Activated CD4-positive, alpha-beta T cell treated with anti-CD3 and anti-CD28 coated beads, Interleukin-2, Interleukin-6, amounts not matched to agents 100 ng/mL and 50 ng/mL, durations not matched to agents 16 hours and 8 hours (primary cell): ENCODE measurements around the gene NAT10.

Source experiments
- DNase-seq: peaks from one replicate; pipeline ENCODE4 v3.0.0-alpha.2; 2020

The NAT10 gene

GRCh38 chr11:34150494-34151151, 45.2 kb downstream of the NAT10 start:
- no peak for DNase-seq

DNA sequence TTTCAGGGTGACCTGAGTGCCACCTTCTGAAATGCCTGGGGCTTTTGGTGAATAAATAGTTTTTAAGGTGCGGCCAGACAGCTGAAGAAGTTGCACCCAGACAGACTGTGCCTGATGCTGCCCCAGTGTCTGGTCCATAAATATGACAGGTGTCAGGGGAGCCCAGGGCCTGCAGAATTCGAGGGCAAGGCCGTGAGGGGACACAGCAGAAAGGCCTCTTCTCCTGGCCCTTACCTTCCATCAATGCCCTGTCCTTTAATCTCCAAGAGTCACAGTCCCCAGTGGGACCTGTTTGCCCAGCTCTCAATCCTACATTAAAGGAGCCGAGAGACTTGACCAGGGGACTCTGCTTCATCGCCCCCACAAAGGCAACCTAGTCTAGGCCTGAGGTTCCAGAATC, 45.7 kb downstream of the NAT10 start:
- DNase-seq: no peak

GRCh38 chr11:34151916-34152845, 46.8 kb downstream of the NAT10 start:
- no peak for DNase-seq

GRCh38 chr11:34154059-34154875, 48.8 kb downstream of the NAT10 start:
- DNase-seq: no peak

DNA sequence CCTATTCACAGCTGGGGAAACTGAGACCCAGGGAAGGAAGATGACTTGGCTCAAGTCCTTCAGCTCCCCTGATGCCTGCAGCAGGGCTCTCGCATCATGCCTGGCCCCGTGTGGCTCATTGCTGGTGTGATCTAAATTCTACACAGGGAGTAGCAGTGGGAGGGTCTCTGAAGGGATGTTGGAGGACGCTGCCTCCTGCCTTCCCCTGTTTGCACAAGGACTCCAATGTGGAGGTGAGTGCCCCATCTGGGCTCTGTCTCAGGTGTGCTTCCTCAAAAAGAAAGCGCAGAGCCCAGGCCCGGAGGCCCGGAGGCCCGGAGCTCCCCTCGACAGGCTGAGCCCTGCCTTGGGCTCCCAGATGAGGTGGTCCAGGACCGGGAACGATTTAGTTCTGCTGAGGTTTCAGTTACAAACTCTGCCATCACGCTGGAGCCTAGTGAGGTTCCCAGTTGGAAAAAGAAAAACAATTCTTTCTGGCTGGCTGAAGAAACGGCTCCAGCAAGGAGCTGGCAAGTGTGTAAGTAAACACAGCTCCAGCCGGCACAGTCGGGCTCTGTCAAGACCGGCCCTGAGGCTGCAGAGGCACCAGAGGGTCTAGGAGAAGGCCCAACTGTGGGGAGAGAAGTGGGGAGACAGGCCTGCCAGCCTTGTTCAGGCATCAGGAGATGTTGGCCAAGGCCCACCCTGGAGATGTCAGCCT, 49.8 kb downstream of the NAT10 start:
- no peak for DNase-seq

GRCh38 chr11:34155757-34156062, 50.3 kb downstream of the NAT10 start:
- no peak for DNase-seq

DNA sequence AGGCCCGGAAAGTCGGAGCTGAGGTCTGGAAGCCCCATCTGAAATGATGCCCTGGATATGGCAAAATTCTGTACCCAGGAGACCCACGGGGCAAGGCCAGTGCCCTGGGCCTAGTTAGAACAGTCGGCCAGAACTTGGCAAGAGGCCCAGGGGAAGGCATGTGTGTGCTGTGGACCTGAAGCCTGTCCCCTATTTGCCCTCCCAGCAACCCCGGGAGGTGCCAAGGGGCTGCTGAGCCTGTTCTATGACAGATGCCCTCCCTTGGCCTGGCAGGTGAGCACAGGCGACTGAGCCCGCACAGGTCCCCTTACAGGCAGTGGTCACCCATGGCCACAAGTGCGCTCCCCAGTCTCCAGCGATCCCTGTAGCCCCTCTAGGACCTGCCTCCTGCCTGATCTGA, 51.7 kb downstream of the NAT10 start:
- DNase-seq: no peak

GRCh38 chr11:34158661-34159060, 53.2 kb downstream of the NAT10 start:
- peak; percentile 43 for DNase-seq

DNA sequence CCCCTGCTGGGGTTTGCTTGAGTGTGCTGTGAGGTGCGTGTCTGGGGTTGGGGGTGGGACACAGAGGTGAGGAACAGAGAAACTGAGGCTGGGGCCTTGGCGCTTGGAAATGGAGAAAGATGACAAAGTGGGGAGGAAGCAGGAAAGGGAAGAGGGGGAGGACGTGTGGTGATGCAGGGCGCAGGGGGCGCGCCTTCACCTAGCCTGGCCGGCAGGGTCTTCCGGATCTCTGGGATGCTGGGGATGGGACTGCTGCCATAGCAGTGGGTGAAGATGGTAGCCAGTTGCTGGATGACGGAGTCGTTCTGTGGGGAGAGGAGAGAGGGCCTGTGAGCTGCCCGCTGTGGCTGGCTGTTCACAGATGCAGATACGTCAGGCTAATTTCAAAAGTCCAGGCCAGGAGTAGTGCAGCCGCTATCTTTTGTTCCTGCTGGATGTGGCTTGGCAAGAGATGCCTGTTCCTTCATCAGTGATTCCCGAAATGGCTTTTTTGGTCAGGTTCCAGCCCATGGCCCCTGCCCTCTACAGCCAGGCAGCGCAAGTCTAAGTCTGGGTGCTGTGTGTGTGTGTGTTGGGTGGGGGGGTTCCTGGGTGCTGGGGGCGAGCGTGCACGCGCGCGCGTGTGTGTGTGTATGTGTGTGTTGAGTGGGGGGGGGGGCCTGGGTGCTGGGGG, 54.8 kb downstream of the NAT10 start:
- DNase-seq: no peak

DNA sequence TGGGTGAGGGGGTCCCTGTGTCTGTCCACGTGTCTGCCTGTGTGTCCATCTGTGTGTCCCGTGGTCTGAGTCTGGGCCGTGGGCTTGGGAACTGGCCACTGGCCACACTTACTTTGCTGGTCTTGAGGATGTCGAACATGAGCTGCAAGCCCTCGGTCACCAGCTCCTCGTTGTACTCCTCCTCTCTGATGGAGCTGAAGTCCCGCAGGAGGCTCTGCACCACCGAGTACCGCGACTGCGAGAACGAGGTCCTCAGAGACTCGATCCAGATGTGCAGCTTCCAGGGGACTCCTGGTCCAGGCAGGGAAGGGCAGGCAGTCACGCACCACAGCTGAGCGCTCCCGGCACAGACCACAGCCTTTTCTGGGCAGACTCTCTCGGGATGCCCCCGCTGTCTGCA, 55.4 kb downstream of the NAT10 start:
- DNase-seq: no peak

- no peak for DNase-seq
Observed at GRCh38 chr11:34161361-34161760, 55.9 kb downstream of the NAT10 start.

- peak; percentile 60 for DNase-seq
Observed at GRCh38 chr11:34161812-34162492, 56.5 kb downstream of the NAT10 start.

- DNase-seq: no peak
Observed at GRCh38 chr11:34162493-34162820, 57.0 kb downstream of the NAT10 start.

DNA sequence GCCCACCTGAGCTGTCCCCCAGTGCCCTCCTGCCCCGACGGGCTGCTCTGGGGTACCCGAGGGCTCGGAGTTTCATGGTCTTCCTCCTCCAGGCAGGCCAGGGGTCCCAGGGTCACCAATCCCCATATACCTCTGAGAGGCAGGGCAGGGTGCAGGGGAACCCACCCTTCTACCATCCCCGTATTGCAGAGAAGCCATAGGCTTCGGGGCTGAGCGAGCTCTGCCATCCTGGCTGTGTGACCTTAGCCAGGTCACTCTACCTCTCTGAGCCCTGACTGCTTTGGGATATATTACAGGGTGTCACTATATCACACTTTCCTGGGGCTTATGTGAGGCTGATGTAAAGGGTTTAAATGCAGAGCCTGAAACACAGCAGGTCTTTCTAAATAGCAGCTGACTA, 57.4 kb downstream of the NAT10 start:
- no peak for DNase-seq

- no peak for DNase-seq
Observed at GRCh38 chr11:34165121-34165520, 59.7 kb downstream of the NAT10 start.

DNA sequence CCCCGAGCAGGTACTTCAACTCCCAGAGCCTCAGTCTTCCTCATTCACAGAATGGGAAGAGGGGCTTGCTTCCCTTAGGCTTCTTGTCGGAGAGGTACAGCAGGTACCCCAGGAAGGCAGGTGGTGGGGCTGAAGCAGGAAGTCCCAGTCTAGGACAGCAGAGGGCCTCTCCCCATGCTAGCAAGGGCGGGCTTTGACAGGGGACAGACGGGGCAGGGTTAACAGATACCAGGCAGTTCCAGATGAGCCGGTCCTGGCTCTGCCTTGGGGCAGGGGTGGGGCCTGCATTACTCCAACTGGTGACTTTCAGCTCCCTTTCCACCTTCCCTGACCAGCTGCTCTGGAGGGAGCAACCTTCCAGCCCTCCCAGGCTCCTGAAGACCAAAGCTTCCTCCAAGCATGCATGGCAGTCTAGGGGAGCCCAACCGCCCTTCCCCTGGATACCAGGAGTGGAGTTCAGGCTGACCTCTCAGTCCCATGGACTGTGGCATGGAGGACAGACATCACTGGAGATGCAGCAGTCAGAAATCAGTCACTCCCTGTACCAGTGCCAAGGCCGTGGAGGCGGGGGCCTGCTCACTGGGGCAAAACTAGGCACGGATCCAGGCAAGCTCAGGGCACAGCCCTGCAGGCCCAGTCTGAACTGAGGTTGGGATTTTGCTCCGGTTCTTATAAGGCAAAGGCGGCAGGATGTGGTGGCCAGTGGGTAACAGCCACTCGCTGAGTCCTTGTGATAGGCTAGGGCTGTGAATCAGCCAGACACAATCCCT, 60.5 kb downstream of the NAT10 start:
- no peak for DNase-seq

- no peak for DNase-seq
Observed at GRCh38 chr11:34166806-34167740, 61.6 kb downstream of the NAT10 start.

DNA sequence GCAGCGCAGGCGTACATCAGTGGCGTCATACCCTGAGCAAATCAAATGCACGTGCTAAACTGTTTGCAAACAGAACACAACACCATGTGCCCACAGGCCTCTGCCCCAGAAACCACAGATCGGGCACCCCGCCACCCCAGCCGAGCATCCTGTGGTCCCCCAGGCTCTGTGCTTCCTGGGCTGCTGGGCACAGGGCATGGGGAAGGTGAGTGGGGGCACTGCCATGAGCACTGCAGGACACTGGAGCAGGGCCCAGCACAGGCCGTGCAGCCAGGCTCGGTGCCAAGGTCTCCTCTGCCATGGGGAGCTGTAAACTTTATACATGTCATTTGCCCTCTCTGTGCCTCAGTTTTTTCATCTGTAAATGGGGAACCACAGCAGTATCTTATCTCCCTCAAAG, 62.5 kb downstream of the NAT10 start:
- no peak for DNase-seq

- no peak for DNase-seq
Observed at GRCh38 chr11:34168642-34169420, 63.4 kb downstream of the NAT10 start.
